ENCODE measurements around the gene ASCL2.

GRCh38 chr11:2289350-2289749 is 19.0 kb upstream of the ASCL2 start:
- TF ChIP-seq POLR2A (IDR thresholded peaks at IDR 0.05) (no peak), CTCF (IDR thresholded peaks at IDR 0.05 in 4 of 5, conservative IDR thresholded peaks at IDR 0.05 in 1 of 5) (no peak)

Data from gastrocnemius medialis (tissue), 4 donors.